BLaER1 treated with 17β-estradiol and CSF1 and Interleukin-3, amounts not matched to agents 10 nM and 100 nM (cell line): ENCODE results near the gene CPT1B.

Experiments
- H3K27ac ChIP-seq, 11 experiments: shearing (Covaris generic); formaldehyde crosslinking; 2 replicates each; pipeline ENCODE4 v1.8.1; 2022
- H3K27me3 ChIP-seq, 11 experiments: shearing (Covaris generic); formaldehyde crosslinking; 2 replicates each; pipeline ENCODE4 v1.8.1; 2022
- H3K36me3 ChIP-seq, 11 experiments: shearing (Covaris generic); formaldehyde crosslinking; 2 replicates each; pipeline ENCODE4 v1.8.1; 2022
- H3K4me1 ChIP-seq, 10 experiments: shearing (Covaris generic); formaldehyde crosslinking; 2 replicates each; pipeline ENCODE4 v1.8.1; 2022
- H3K4me2 ChIP-seq, 11 experiments: shearing (Covaris generic); formaldehyde crosslinking; 2 replicates each; pipeline ENCODE4 v1.8.1; 2022
- H3K4me3 ChIP-seq, 10 experiments: shearing (Covaris generic); formaldehyde crosslinking; 2 replicates each; pipeline ENCODE4 v1.8.1; 2022
- H3K9ac ChIP-seq, 11 experiments: shearing (Covaris generic); formaldehyde crosslinking; 2 replicates each; pipeline ENCODE4 v1.8.1; 2022
- H3K9me3 ChIP-seq, 11 experiments: shearing (Covaris generic); formaldehyde crosslinking; replicated peaks in 1 of 11; 2 replicates each; pipeline ENCODE4 v1.8.1; 2022
- H4K20me1 ChIP-seq, 11 experiments: shearing (Covaris generic); formaldehyde crosslinking; 2 replicates each; pipeline ENCODE4 v1.8.1; 2022
- Cebpa-rat ChIP-seq, 11 experiments: shearing (Covaris generic); IDR thresholded peaks; 2 replicates each; pipeline ENCODE4 v1.8.1; 2022

Gene CPT1B

GRCh38 chr22:50526108-50526833 is 52.0 kb downstream of the CPT1B start:
- Histone ChIP-seq H3K9ac (peak overlapping the region; percentile 88 to 96 (median 95)), H3K36me3 (peaks cover 30 to 35% (median 33%) of the 10 kb centered on the region in 11 experiments), H3K9me3 (peaks cover 10 to 27% (median 22%) of the 10 kb centered on the region in 11 experiments; a peak in 20 of 22 replicates), H4K20me1 (peaks cover 20 to 42% (median 32%) of the 10 kb centered on the region in 11 experiments), H3K4me3 (peak overlapping the region; percentile 64 to 84 (median 74)), H3K4me2 (peak overlapping the region; percentile 95 to 99 (median 98)), H3K4me1 (peaks cover 44 to 70% (median 61%) of the 10 kb centered on the region in 10 experiments), H3K27ac (peak overlapping the region; percentile 92 to 98 (median 95)), H3K27me3 (peaks cover 21 to 35% (median 29%) of the 10 kb centered on the region in 11 experiments)
- no peak for TF ChIP-seq Cebpa-rat (IDR thresholded peaks at IDR 0.05)

- Histone ChIP-seq H3K4me1 (peaks cover 39 to 65% (median 56%) of the 10 kb centered on the region in 10 experiments), H3K36me3 (peaks cover 34 to 40% (median 38%) of the 10 kb centered on the region in 11 experiments), H4K20me1 (peaks cover 20 to 44% (median 36%) of the 10 kb centered on the region in 11 experiments), H3K9me3 (peaks cover 10 to 22% (median 17%) of the 10 kb centered on the region in 11 experiments; a peak in 20 of 22 replicates), H3K4me2 (peak overlapping the region; percentile 95 to 99 (median 98)), H3K9ac (peak overlapping the region; percentile 88 to 96 (median 95)), H3K4me3 (peak overlapping the region; percentile 64 to 84 (median 74)), H3K27ac (peak overlapping the region; percentile 92 to 98 (median 95)), H3K27me3 (peaks cover 16 to 30% (median 24%) of the 10 kb centered on the region in 11 experiments)
- TF ChIP-seq Cebpa-rat (IDR thresholded peaks at IDR 0.05): no peak
Measured at GRCh38 chr22:50525858-50526107, 52.4 kb downstream of the CPT1B start.

- peaks cover 7 to 17% (median 12%) of the 10 kb centered on the region in 11 experiments; a peak in 20 of 22 replicates for H3K9me3 ChIP-seq
- H3K27me3 ChIP-seq: peaks cover 11 to 25% (median 19%) of the 10 kb centered on the region in 11 experiments
- H3K27ac ChIP-seq: peak within 1 kb of the TSS; percentile 92 to 98 (median 95)
- TF ChIP-seq Cebpa-rat (IDR thresholded peaks at IDR 0.05): no peak
- peaks cover 34 to 60% (median 51%) of the 10 kb centered on the region in 10 experiments for H3K4me1 ChIP-seq
- peaks cover 20 to 44% (median 36%) of the 10 kb centered on the region in 11 experiments for H4K20me1 ChIP-seq
- peak within 1 kb of the TSS; percentile 64 to 84 (median 74) for H3K4me3 ChIP-seq
- H3K9ac ChIP-seq: peak within 1 kb of the TSS; percentile 88 to 96 (median 95)
- peaks cover 36 to 45% (median 42%) of the 10 kb centered on the region in 11 experiments for H3K36me3 ChIP-seq
- peak within 1 kb of the TSS; percentile 96 to 100 (median 98) for H3K4me2 ChIP-seq
Measured at GRCh38 chr22:50525104-50525857, 52.9 kb downstream of the CPT1B start, which contains the start of gene SCO2. TSS of gene SCO2 (minus strand) at chr22:50525598. CDS start at chr22:50524411, 1,187 bp downstream.

- Histone ChIP-seq H4K20me1 (peaks cover 20 to 44% (median 36%) of the 10 kb centered on the region in 11 experiments), H3K4me2 (peak overlapping the region; percentile 96 to 100 (median 98)), H3K4me1 (peaks cover 31 to 54% (median 45%) of the 10 kb centered on the region in 10 experiments), H3K27ac (peak overlapping the region; percentile 92 to 98 (median 95)), H3K9me3 (peaks cover under 1 to 11% (median 6%) of the 10 kb centered on the region in 11 experiments; a peak in 20 of 22 replicates), H3K9ac (peak overlapping the region; percentile 88 to 96 (median 95)), H3K27me3 (peaks cover 5 to 19% (median 13%) of the 10 kb centered on the region in 11 experiments), H3K4me3 (peak overlapping the region; percentile 64 to 84 (median 74)), H3K36me3 (peaks cover 37 to 51% (median 48%) of the 10 kb centered on the region in 11 experiments)
- no peak for TF ChIP-seq Cebpa-rat (IDR thresholded peaks at IDR 0.05)
Measured at GRCh38 chr22:50524676-50525103, 53.5 kb downstream of the CPT1B start.

- Histone ChIP-seq H3K4me1 (peaks cover 31 to 47% (median 41%) of the 10 kb centered on the region in 10 experiments), H3K36me3 (peaks cover 44 to 57% (median 55%) of the 10 kb centered on the region in 11 experiments), H3K4me2 (peak overlapping the region; percentile 96 to 100 (median 98)), H3K27ac (peak overlapping the region in 9 of 11 experiments; percentile 92 to 98 (median 94); a peak in 17 of 22 replicates), H3K9me3 (peaks cover 0 to 4% (median 0%) of the 10 kb centered on the region in 11 experiments; a peak in 5 of 22 replicates), H4K20me1 (peaks cover 20 to 45% (median 36%) of the 10 kb centered on the region in 11 experiments), H3K27me3 (peaks cover 0 to 12% (median 7%) of the 10 kb centered on the region in 11 experiments; a peak in 20 of 22 replicates), H3K9ac (peak overlapping the region; percentile 88 to 96 (median 95)), H3K4me3 (peak overlapping the region; percentile 64 to 84 (median 74))
- TF ChIP-seq Cebpa-rat (IDR thresholded peaks at IDR 0.05): no peak
Measured at GRCh38 chr22:50523806-50524675, 54.2 kb downstream of the CPT1B start.

GRCh38 chr22:50523458-50523805 is 54.8 kb downstream of the CPT1B start:
- Histone ChIP-seq H3K27me3 (peaks cover 0 to 6% (median under 1%) of the 10 kb centered on the region in 11 experiments; a peak in 10 of 22 replicates), H3K36me3 (peaks cover 50 to 63% (median 61%) of the 10 kb centered on the region in 11 experiments), H4K20me1 (peaks cover 20 to 51% (median 37%) of the 10 kb centered on the region in 11 experiments), H3K9ac (peak overlapping the region in 9 of 11 experiments; percentile 91 to 96 (median 95); a peak in 11 of 22 replicates), H3K4me1 (peaks cover 29 to 41% (median 35%) of the 10 kb centered on the region in 10 experiments), H3K27ac (no peak overlapping the region), H3K4me2 (peak overlapping the region in 6 of 11 experiments; percentile 97 to 100 (median 98); a peak in 11 of 22 replicates), H3K4me3 (no peak overlapping the region), H3K9me3 (0 out of 22 replicates have a peak, but pooled peaks cover 0 to 2% (median 0%) of the 10 kb centered on the region in 11 experiments)
- TF ChIP-seq Cebpa-rat (IDR thresholded peaks at IDR 0.05): no peak

- Histone ChIP-seq H3K4me1 (peaks cover 27 to 36% (median 31%) of the 10 kb centered on the region in 10 experiments), H3K27ac (no peak overlapping the region), H3K36me3 (peaks cover 55 to 68% (median 66%) of the 10 kb centered on the region in 11 experiments), H3K4me2 (peak overlapping the region in 2 of 11 experiments; percentile 98 to 100; a peak in 2 of 22 replicates), H3K27me3 (peaks cover 0 to 1% (median 0%) of the 10 kb centered on the region in 11 experiments; a peak in 3 of 22 replicates), H3K9me3 (no peaks in the 10 kb centered on the region), H4K20me1 (peaks cover 20 to 56% (median 42%) of the 10 kb centered on the region in 11 experiments), H3K9ac (peak overlapping the region in 4 of 11 experiments; percentile 92 to 96 (median 94); a peak in 2 of 22 replicates), H3K4me3 (no peak overlapping the region)
- TF ChIP-seq Cebpa-rat (IDR thresholded peaks at IDR 0.05): no peak
Measured at GRCh38 chr22:50522806-50523438, 55.3 kb downstream of the CPT1B start.
